ENCODE results near the gene ANO7. TPM values are rescaled to one million over a fixed set of nuclear protein-coding genes. Genes with fewer than 3 reads are reported as not detected.

The ANO7 gene
- total RNA-seq, 2 experiments from 2014 or later: 2.1 to 2.4 TPM

DNA sequence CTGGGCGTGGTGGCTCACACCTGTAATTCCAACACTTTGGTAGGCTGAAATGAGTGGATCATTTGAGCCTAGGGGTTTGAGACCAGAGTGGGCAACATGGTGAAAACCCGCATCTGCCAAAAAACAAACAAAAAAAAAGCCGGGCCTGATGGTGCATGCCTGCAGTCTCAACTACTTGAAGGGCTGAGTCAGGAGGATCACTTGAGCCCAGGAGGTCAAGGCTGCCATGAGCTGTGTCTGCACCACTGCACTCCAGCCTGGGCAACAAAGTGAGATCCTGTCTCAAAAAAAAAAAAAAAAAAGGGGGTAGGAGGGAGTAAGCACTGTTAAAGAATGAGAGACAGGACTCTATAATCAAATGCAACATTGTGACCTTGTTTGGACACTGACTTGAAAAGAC lies 72.4 kb downstream of the ANO7 start:
- ChIA-PET POLR2A (no interaction called here), CTCF (no interaction called here)
- Mint-ChIP-seq H3K36me3 (ENCODE audit: low read depth) (peaks cover 60% of the 10 kb centered on the region), H3K9me3 (ENCODE audit: low read depth) (no peaks in the 10 kb centered on the region), H3K27me3 (no peaks in the 10 kb centered on the region), H3K27ac (no peak overlapping the region), H3K4me1 (peaks cover 4% of the 10 kb centered on the region), H3K4me3 (no peak overlapping the region)
- DNase-seq (no peak), ATAC-seq (no peak)
- intact Hi-C loops (cut with DNase I, micrococcal nuclease): no loop called here

- peaks cover 59% of the 10 kb centered on the region for H3K36me3 Mint-ChIP-seq (ENCODE audit: low read depth)
- peaks cover 4% of the 10 kb centered on the region for H3K4me1 Mint-ChIP-seq
- ChIA-PET CTCF (no interaction called here), POLR2A (no interaction called here)
- intact Hi-C loops (cut with DNase I, micrococcal nuclease): no loop called here
- no peaks in the 10 kb centered on the region for H3K27me3 Mint-ChIP-seq
- H3K9me3 Mint-ChIP-seq (ENCODE audit: low read depth): no peaks in the 10 kb centered on the region
- no peak for DNase-seq
- H3K4me3 Mint-ChIP-seq: no peak overlapping the region
- no peak overlapping the region for H3K27ac Mint-ChIP-seq
- no peak for ATAC-seq
These were observed 73.2 kb downstream of the ANO7 start for GRCh38 chr2:241261628-241262027.

DNA sequence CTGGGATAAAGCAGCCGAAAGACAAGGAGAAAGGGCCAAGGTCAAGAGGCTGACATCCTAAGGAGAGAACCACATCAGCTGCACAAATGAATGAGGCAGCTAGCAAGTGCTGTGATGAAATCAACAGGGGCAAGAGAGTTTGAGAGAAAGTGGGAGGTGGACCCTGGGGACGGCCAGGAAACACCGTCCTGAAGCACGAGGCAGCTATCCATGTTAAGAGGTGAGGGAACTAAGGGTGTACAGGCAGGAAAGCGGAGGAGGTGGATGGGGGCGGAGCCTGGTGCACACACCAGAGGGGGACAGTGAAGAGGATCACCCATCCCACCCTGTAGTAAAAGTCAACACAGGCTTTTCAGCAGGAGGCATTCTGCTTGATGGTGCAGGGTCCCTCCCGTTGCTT lies 74.6 kb downstream of the ANO7 start:
- Mint-ChIP-seq H3K9me3 (ENCODE audit: low read depth) (no peaks in the 10 kb centered on the region), H3K4me1 (peaks cover 4% of the 10 kb centered on the region), H3K27ac (no peak overlapping the region), H3K36me3 (ENCODE audit: low read depth) (peaks cover 56% of the 10 kb centered on the region), H3K4me3 (no peak overlapping the region), H3K27me3 (no peaks in the 10 kb centered on the region)
- DNase-seq (no peak), ATAC-seq (no peak)
- ChIA-PET POLR2A (no interaction called here), CTCF (no interaction called here)
- intact Hi-C loops (cut with DNase I, micrococcal nuclease): no loop called here

GRCh38 chr2:241265506-241265905 lies 77.0 kb downstream of the ANO7 start:
- intact Hi-C loops (cut with DNase I, micrococcal nuclease): no loop called here
- H3K27me3 Mint-ChIP-seq: no peaks in the 10 kb centered on the region
- H3K4me3 Mint-ChIP-seq: no peak overlapping the region
- H3K36me3 Mint-ChIP-seq (ENCODE audit: low read depth): peaks cover 47% of the 10 kb centered on the region
- POLR2A ChIA-PET: no interaction called here
- H3K4me1 Mint-ChIP-seq: peaks cover 14% of the 10 kb centered on the region
- DNase-seq: no peak
- ATAC-seq: no peak
- no peak overlapping the region for H3K27ac Mint-ChIP-seq
- H3K9me3 Mint-ChIP-seq (ENCODE audit: low read depth): no peaks in the 10 kb centered on the region
- CTCF ChIA-PET: no interaction called here

DNA sequence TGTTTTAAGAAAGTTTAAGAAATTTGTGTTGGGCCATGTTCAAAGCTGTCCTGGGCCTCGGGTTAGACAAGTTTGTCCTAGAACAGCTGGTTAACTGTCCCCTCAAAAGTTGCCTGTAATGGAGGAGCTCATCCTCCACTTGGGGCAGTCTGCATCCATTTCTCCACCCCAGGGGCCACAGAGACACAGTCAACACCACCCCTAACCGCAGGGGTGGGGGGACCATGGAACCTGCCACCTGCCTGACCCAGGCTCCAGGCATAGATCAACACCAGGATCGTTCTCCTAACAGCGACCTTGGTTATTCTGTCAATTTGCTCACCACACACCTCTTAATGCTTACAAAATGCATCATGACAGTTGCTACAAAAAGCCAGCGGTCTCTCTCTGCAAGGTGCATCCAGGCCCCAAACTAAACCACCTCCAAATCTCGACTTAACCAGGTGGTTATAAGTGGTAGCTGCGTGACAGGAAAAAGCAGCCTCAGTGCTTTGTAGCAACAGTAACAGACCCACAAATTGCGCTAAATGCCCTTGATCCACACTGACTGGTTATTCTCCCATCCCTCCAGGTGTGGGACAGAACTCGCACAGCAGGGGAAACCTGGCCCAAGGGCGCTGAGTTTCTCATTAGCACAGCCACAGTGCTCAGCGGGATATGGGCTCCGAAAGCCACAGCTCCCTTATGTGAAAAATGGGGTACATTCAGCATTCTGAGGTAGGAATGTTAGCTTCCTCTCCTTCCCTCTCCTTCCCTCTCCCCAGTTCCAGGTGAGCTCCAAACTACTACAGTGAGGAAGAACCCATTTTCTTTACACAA lies 79.0 kb downstream of the ANO7 start:
- H3K4me1 Mint-ChIP-seq: peaks cover 27% of the 10 kb centered on the region
- ATAC-seq (no peak), DNase-seq (no peak)
- no peak overlapping the region for H3K27ac Mint-ChIP-seq
- peaks cover 34% of the 10 kb centered on the region for H3K36me3 Mint-ChIP-seq (ENCODE audit: low read depth)
- ChIA-PET CTCF (interaction anchor here (0.9 kb wide), 1 partner anchor 14 kb away, joined by 3 read pairs; no protein-coding TSS in a partner anchor), POLR2A (interaction anchor here (0.6 kb wide), 1 partner anchor 43 kb away, joined by 3 read pairs; no protein-coding TSS in a partner anchor)
- no peak overlapping the region for H3K4me3 Mint-ChIP-seq
- intact Hi-C loops (cut with DNase I, micrococcal nuclease): no loop called here
- no peaks in the 10 kb centered on the region for H3K9me3 Mint-ChIP-seq (ENCODE audit: low read depth)
- H3K27me3 Mint-ChIP-seq: no peaks in the 10 kb centered on the region

DNA sequence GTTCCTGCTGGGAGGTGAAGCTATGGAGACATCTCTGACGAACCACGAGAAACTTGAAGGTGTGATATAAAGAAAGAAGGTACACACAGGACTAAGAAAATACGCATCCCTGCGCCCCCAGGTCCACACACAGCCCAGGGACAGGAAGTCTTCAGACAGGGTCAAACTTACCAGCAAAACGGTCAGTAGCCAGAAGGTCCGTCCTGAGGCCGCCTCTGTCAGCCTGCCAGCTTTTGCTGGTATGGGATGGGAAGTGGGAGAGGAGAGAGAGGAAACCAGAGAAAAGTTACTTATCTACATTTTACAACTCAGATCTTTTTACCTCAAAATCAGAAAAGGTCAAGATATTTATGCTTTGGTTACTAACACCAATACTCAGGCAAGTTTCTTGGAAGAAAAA lies 79.8 kb downstream of the ANO7 start:
- DNase-seq: no peak
- H3K4me1 Mint-ChIP-seq: peaks cover 31% of the 10 kb centered on the region
- H3K9me3 Mint-ChIP-seq (ENCODE audit: low read depth): no peaks in the 10 kb centered on the region
- H3K4me3 Mint-ChIP-seq: no peak overlapping the region
- H3K36me3 Mint-ChIP-seq (ENCODE audit: low read depth): peaks cover 27% of the 10 kb centered on the region
- POLR2A ChIA-PET: no interaction called here
- CTCF ChIA-PET: interaction anchor here (0.8 to 0.9 kb wide), 2 partner anchors 11 to 14 kb away, joined by 3 read pairs; no protein-coding TSS in a partner anchor
- no peak for ATAC-seq
- H3K27me3 Mint-ChIP-seq: no peaks in the 10 kb centered on the region
- intact Hi-C loops (cut with DNase I, micrococcal nuclease): no loop called here
- no peak overlapping the region for H3K27ac Mint-ChIP-seq

DNA sequence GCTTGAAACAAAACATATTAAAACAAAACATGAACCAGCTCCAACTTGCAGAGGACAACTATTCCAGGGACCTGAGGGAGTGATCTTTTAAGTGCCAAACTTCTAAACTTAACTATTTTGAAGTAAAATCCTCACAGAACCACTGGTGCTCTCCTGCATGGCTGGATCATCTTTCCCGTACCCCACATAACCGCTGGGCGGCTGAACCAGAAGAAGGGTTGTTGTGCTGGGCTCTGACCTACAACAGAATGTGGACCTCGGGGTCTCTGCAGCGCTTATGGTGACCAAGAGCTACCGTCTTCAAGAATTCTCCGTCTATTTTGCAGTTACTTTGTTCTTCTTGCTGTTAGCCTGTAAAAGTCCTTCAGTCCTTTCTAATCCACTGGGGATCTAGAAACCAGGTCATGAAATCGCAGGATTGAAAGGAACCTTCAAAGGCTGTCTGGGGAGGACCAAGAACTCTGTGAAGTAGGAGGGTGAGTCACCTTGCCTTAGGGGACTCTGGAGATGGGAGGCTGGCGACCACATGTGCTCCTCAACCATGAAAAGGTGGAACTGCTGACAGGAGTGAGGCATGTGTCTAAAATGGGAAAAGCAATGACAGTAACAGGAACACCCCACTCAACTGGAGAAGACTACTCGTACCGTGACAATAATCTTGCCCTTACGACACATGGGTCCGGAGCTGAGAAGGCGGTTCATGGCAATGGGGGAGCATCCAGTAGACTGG lies 80.4 kb downstream of the ANO7 start:
- CTCF ChIA-PET: interaction anchor here (0.8 to 1.2 kb wide), 2 partner anchors 12 to 91 kb away, joined by 3 read pairs; no protein-coding TSS in a partner anchor

GRCh38 chr2:241269707-241270520 lies 81.4 kb downstream of the ANO7 start:
- no peak for ATAC-seq
- Mint-ChIP-seq H3K9me3 (ENCODE audit: low read depth) (no peaks in the 10 kb centered on the region), H3K36me3 (ENCODE audit: low read depth) (peaks cover 28% of the 10 kb centered on the region), H3K4me1 (peaks cover 44% of the 10 kb centered on the region), H3K27ac (no peak overlapping the region), H3K27me3 (no peaks in the 10 kb centered on the region), H3K4me3 (no peak overlapping the region)
- no peak for DNase-seq
- POLR2A ChIA-PET: no interaction called here
- intact Hi-C loops (cut with DNase I, micrococcal nuclease): loop anchor here in 1 of 2 experiments (5.0 kb wide), 1 partner anchor 47 kb away; the partner anchor contains the start of genes HDLBP and SEPTIN2
- CTCF ChIA-PET: interaction anchor here (1.2 kb wide), 1 partner anchor 90 kb away, joined by 3 read pairs; no protein-coding TSS in a partner anchor

More for the DNA sequence above, 80.4 kb downstream of the ANO7 start:
- DNase-seq: no peak
- no peak overlapping the region for H3K4me3 Mint-ChIP-seq
- POLR2A ChIA-PET: no interaction called here
- H3K27ac Mint-ChIP-seq: peak overlapping the region; percentile 2
- peaks cover 24% of the 10 kb centered on the region for H3K36me3 Mint-ChIP-seq (ENCODE audit: low read depth)
- no peaks in the 10 kb centered on the region for H3K27me3 Mint-ChIP-seq
- H3K9me3 Mint-ChIP-seq (ENCODE audit: low read depth): no peaks in the 10 kb centered on the region
- ATAC-seq: no peak
- H3K4me1 Mint-ChIP-seq: peaks cover 36% of the 10 kb centered on the region
- intact Hi-C loops (cut with DNase I, micrococcal nuclease): no loop called here

- no peak for ATAC-seq
- H3K27ac Mint-ChIP-seq: no peak overlapping the region
- no peak for DNase-seq
- ChIA-PET POLR2A (no interaction called here), CTCF (no interaction called here)
- intact Hi-C loops (cut with DNase I, micrococcal nuclease): loop anchor here in 1 of 2 experiments (5.0 kb wide), 1 partner anchor 47 kb away; the partner anchor contains the start of genes HDLBP and SEPTIN2
- H3K4me3 Mint-ChIP-seq: peak overlapping the region; percentile 77
- peaks cover 46% of the 10 kb centered on the region for H3K4me1 Mint-ChIP-seq
- H3K9me3 Mint-ChIP-seq (ENCODE audit: low read depth): peaks cover 5% of the 10 kb centered on the region
- H3K27me3 Mint-ChIP-seq: no peaks in the 10 kb centered on the region
- peaks cover 31% of the 10 kb centered on the region for H3K36me3 Mint-ChIP-seq (ENCODE audit: low read depth)
These were observed 82.1 kb downstream of the ANO7 start for GRCh38 chr2:241270531-241270930.

GRCh38 chr2:241271706-241272302 lies 83.3 kb downstream of the ANO7 start:
- peak overlapping the region; percentile 77 for H3K4me3 Mint-ChIP-seq
- POLR2A ChIA-PET: no interaction called here
- H3K9me3 Mint-ChIP-seq (ENCODE audit: low read depth): peaks cover 9% of the 10 kb centered on the region
- H3K36me3 Mint-ChIP-seq (ENCODE audit: low read depth): peaks cover 31% of the 10 kb centered on the region
- ATAC-seq (peak; percentile 59), DNase-seq (peak; percentile 72)
- CTCF ChIA-PET: no interaction called here
- peak overlapping the region; percentile 89 for H3K27ac Mint-ChIP-seq
- H3K4me1 Mint-ChIP-seq: peaks cover 46% of the 10 kb centered on the region
- intact Hi-C loops (cut with DNase I, micrococcal nuclease): loop anchor here (1.0 to 5.0 kb wide), 6 partner anchors 38 to 236 kb away; partner anchors contain the start of genes HDLBP (in 2 of the 2), SEPTIN2 (in 2 of the 2), FARP2 (in 1 of the 2) and PASK (in 1 of the 2)
- H3K27me3 Mint-ChIP-seq: no peaks in the 10 kb centered on the region
